Limb (tissue), 2 donors: Measurements from ENCODE around the gene NXN.
"Not testable (repeated sequence)": the region's sequence is repeated elsewhere in the genome, so short reads cannot be mapped to it uniquely, and the experiment has no call there.

Source experiments
- DNase-seq, 2 donors: peaks; one replicate each; pipeline ENCODE4 v3.0.0-alpha.2; 2016; ENCODE audit errors: extremely low spot score in 2 of 2

NXN gene

GRCh38 chr17:1006054-1006453 lies 26.5 kb upstream of the NXN start:
- no peak for DNase-seq

- peak; percentile 76 to 82 for DNase-seq
These were observed 25.9 kb upstream of the NXN start for GRCh38 chr17:1005361-1005946.

- DNase-seq: no peak
These were observed 25.3 kb upstream of the NXN start for GRCh38 chr17:1004769-1005295.

GRCh38 chr17:1003972-1004768 lies 24.6 kb upstream of the NXN start:
- no peak for DNase-seq

GRCh38 chr17:1003633-1003971 lies 24.0 kb upstream of the NXN start:
- no peak for DNase-seq

GRCh38 chr17:1002771-1003555 lies 23.4 kb upstream of the NXN start:
- no peak for DNase-seq

- no peak for DNase-seq
These were observed 22.8 kb upstream of the NXN start for GRCh38 chr17:1002412-1002753.

- no peak for DNase-seq
These were observed 22.2 kb upstream of the NXN start for GRCh38 chr17:1001640-1002411.

GRCh38 chr17:1000597-1001461 lies 21.3 kb upstream of the NXN start:
- peak in 1 of 2 donors; percentile 58 for DNase-seq

GRCh38 chr17:998111-998510 lies 18.5 kb upstream of the NXN start:
- no peak for DNase-seq

- DNase-seq: peak; percentile 96 to 97
These were observed 17.2 kb upstream of the NXN start, which contains the start of gene TIMM22 for GRCh38 chr17:996554-997344. Gene TIMM22 (plus strand): TSS chr17:997129. CDS start chr17:997143, 14 bp downstream.

- DNase-seq: not testable (repeated sequence)
These were observed 15.7 kb upstream of the NXN start for GRCh38 chr17:995324-995723.

GRCh38 chr17:992933-993332 lies 13.4 kb upstream of the NXN start:
- DNase-seq: no peak

GRCh38 chr17:988561-988960 lies 9.0 kb upstream of the NXN start:
- DNase-seq: no peak

- DNase-seq: no peak
These were observed 8.4 kb upstream of the NXN start for GRCh38 chr17:987931-988330.

GRCh38 chr17:986322-986929 lies 6.8 kb upstream of the NXN start:
- no peak for DNase-seq

- peak in 1 of 2 donors; percentile 48 for DNase-seq
These were observed 4.3 kb upstream of the NXN start for GRCh38 chr17:983921-984320.

GRCh38 chr17:981292-981658 lies 1.7 kb upstream of the NXN start:
- DNase-seq: no peak
